ENCODE measurements around the gene PLCG2.

PLCG2 gene

GRCh38 chr16:81816351-81816750 lies 37.3 kb downstream of the PLCG2 start:
- no peak for DNase-seq (ENCODE audit: low read depth)

DNA sequence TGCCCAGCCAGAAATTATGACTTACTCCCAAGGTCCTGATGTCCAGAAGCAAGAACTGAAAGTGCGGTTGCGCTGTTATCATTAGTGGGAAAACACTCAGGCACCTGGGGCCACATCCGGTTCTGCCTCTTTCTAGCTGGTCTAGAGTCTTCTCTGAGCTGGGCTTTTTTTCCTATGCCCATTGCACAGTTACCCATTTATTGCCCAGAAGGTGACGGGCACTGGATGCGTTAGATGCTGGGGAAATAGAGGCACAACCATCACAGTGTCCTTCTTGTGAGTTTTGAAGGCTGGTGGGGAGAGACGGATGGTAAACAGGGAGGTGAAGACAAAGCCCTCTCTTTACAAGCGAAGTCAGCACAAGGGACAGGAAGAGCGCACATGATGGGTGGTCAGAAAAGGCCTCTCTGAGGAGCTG lies 37.7 kb downstream of the PLCG2 start:
- DNase-seq (ENCODE audit: low read depth): no peak

- no peak for DNase-seq (ENCODE audit: low read depth)
These were observed 38.2 kb downstream of the PLCG2 start for GRCh38 chr16:81817296-81817695.

DNA sequence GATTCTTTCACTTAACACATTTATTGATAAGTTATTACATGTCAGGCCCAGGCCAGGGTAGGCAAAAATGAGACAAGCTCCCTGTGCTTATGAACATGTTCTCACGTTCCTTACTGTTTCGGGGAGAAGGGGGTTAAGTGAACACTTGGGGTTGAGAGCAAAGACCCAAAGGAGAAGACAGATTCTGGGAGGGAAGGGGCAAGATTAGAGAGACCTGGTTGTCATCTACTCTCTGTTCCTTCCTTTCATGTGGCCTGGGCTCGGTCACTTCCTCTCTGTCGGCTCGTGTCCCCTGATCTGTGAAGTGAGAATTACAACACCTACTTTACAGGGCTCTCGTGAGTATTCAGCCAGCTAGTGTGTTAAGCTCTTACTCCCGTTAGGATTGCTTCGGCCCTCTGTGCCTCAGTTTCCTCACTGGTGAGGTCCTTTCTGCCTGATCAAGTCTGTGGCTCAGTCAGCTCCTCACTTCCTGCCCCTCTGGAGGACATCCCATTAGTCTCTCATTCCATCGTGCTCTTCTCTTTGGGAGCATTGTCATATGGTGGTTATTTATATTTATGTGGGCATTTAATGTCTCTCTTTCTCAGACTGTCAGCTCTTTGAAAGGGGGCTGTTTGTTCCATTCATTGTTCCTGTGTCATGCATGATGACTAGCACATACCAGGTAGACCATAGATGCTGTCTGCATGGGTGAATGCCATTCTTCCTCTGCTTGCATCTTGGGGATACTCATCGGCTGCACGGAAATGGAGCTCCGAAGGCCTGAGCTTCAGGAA lies 38.9 kb downstream of the PLCG2 start:
- DNase-seq (ENCODE audit: low read depth): no peak

DNA sequence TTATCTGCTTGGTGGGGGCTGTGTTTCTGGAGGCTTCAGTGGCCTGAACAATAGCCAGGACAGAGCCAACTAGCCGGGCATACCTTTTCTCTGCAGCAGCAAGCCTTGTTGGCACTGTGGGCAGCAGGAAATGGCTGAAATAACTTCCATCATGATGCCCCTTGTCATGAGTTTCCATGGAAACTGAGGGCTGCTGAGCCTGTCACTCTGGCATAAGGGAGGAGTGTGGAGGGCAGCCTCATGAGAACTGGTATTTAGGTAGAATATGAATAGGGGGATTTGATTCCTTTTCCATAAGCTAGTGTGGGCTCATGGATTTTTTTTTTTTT lies 39.4 kb downstream of the PLCG2 start:
- no peak for DNase-seq (ENCODE audit: low read depth)

GRCh38 chr16:81818905-81819304 lies 39.8 kb downstream of the PLCG2 start:
- DNase-seq (ENCODE audit: low read depth): no peak

GRCh38 chr16:81821436-81822128 lies 42.5 kb downstream of the PLCG2 start:
- no peak for DNase-seq (ENCODE audit: low read depth)

DNA sequence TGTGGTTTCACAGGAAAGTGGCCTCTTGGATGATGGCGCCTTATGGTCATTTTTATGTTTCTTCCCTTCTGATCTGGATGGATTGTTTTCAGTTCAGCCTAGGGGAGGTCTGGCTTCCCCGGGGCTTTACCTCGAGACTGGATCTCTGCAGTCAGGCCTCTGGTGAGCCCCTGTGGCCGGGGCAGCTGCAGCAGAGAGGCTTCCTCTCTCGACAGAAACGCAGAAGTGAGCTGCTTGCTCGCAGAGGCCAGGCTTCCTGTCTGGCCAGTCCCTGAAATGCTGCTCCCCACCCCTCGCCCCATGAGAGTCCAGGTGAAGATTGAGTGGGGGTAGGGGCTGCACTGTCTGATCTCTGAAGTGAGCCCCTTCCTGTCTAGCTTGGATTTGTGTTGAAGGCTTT lies 44.0 kb downstream of the PLCG2 start:
- DNase-seq (ENCODE audit: low read depth): no peak

DNA sequence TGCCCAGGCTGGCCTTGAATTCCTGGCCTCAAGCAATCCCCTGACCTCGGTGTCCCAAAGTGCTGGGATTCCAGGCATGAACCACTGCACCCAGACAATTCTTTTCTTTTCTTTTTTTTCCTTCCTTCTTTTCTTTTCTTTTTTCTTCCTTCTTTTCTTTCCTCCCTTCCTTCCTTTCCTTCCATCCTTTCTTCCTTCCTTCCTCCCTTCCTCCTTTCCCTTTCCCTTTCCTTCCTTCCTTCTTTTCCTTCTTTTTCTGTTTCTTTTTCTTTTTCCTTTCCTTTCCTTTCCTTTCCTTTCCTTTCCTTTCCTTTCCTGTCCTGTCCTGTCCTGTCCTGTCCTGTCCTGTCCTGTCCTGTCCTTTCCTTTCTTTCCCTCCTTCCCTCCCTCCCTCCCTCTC lies 44.6 kb downstream of the PLCG2 start:
- no peak for DNase-seq (ENCODE audit: low read depth)

DNA sequence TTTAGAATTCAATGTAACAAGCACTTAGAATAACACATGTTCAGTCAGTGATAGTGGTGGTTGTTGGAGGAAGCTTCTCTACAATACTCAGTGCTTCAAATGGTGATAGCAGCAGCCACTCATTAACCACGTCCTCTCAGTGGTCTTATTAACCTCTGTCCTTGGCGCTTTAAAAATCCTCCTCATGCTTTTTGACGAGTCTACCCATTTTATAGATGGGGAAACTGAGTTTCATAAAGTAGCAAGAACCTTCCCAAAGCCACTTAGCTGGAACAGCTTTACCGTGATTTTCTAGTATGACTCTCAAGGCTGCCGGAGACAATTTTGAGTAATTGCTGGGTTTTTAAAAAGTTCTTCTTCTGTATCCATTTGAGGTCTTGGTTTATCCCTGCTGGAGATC lies 47.4 kb downstream of the PLCG2 start:
- no peak for DNase-seq (ENCODE audit: low read depth)

GRCh38 chr16:81830845-81831540 lies 51.9 kb downstream of the PLCG2 start:
- DNase-seq (ENCODE audit: low read depth): no peak

- DNase-seq (ENCODE audit: low read depth): no peak
These were observed 52.6 kb downstream of the PLCG2 start for GRCh38 chr16:81831722-81832126.

GRCh38 chr16:81832801-81833547 lies 53.9 kb downstream of the PLCG2 start:
- no peak for DNase-seq (ENCODE audit: low read depth)

GRCh38 chr16:81833751-81834150 lies 54.7 kb downstream of the PLCG2 start:
- DNase-seq (ENCODE audit: low read depth): no peak

- DNase-seq (ENCODE audit: low read depth): no peak
These were observed 55.8 kb downstream of the PLCG2 start for GRCh38 chr16:81834868-81835267.

GRCh38 chr16:81836279-81837054 lies 57.4 kb downstream of the PLCG2 start:
- no peak for DNase-seq (ENCODE audit: low read depth)

GRCh38 chr16:81837312-81837751 lies 58.2 kb downstream of the PLCG2 start:
- DNase-seq (ENCODE audit: low read depth): no peak

GRCh38 chr16:81838794-81839193 lies 59.7 kb downstream of the PLCG2 start:
- no peak for DNase-seq (ENCODE audit: low read depth)

DNA sequence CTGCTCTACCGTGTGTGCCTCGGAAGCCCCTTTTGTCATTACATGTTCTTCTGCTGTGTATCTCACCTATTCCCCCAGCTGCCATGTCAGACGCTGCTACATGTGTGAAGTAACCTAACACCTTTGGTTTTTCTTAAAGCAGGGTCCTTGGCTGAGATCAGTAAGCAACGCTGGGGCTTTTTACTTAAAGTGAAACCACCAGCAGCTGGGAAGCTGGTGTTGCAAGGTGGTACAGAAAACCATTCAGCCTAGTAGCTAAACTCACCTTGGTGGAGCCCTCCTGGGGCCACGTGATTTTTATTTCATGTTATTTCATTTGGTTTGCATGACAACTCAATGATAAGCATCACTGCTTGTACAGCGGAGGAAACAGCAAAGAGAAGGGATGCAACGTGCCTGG lies 62.6 kb downstream of the PLCG2 start:
- DNase-seq (ENCODE audit: low read depth): no peak

GRCh38 chr16:81842564-81843242 lies 63.6 kb downstream of the PLCG2 start:
- no peak for DNase-seq (ENCODE audit: low read depth)

DNA sequence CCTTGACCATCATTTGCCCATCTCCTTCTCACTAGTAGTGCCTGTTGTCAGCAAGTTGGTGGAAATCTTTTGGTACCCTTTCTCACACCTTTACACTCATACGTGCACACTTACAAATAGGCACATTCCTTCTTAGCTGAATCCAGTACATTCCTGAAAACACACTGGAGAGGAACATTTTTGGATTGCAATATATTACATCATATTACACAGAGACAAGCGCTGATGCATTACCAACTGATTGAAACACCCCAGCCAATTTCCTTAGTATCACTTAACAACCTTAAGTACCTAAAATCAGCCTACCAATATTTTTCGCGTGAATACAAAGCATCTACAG lies 64.1 kb downstream of the PLCG2 start:
- DNase-seq (ENCODE audit: low read depth): no peak

Measured in T follicular helper cell (primary cell).